Tibial nerve (tissue), 4 donors: ENCODE measurements around the gene MGMT. TPM values are rescaled to one million over a fixed set of nuclear protein-coding genes. Genes with fewer than 3 reads are reported as not detected.

ENCODE experiments used
- DNase-seq, 2 donors: peaks; one replicate each; pipeline ENCODE4 v3.0.0-alpha.2; 2019; ENCODE audit warnings: low spot score in 2 of 2
- H3K27ac ChIP-seq, 4 donors: fragments of 200-600 bp; sonication (generic) in 3 of 4; one replicate each; pipeline ENCODE4 v1.5.1; 2017 to 2019; ENCODE audit warnings: mild to moderate bottlenecking in 1 of 4
- H3K27me3 ChIP-seq, 2 donors: fragments of 200-600 bp; sonication (generic) in 1 of 2; one replicate each; pipeline versions ENCODE4 v1.5.1 to v1.6.0; 2017 to 2019
- H3K36me3 ChIP-seq, 3 donors: fragments of 200-600 bp; sonication (generic); one replicate each; pipeline ENCODE4 v1.5.1; 2018 to 2019
- H3K4me1 ChIP-seq, 4 donors: fragments of 200-600 bp; sonication (generic) in 3 of 4; one replicate each; pipeline ENCODE4 v1.5.1; 2017 to 2019
- H3K4me3 ChIP-seq, 4 donors: fragments of 200-600 bp; sonication (generic) in 3 of 4; one replicate each; pipeline ENCODE4 v1.5.1; 2017 to 2019; ENCODE audit warnings: mild to moderate bottlenecking in 1 of 4, moderate library complexity in 1 of 4
- H3K9me3 ChIP-seq, 4 donors: fragments of 200-600 bp; sonication (generic) in 3 of 4; one replicate each; pipeline ENCODE4 v1.5.1; 2017 to 2019
- EP300 ChIP-seq, 2 donors: sonication (generic); formaldehyde crosslinking; IDR thresholded peaks; one replicate each; pipeline ENCODE4 v1.6.1; 2017; ENCODE audit warnings: antibody characterized with exemption in 2 of 2, mild to moderate bottlenecking in 1 of 2
- POLR2A ChIP-seq, 2 donors: fragments of 450-650 bp; IDR thresholded peaks; one replicate each; pipeline ENCODE4 v1.6.1; 2017; ENCODE audit warnings: antibody characterized with exemption in 2 of 2, mild to moderate bottlenecking in 2 of 2, moderate library complexity in 2 of 2
- WGBS, 2 donors: methylation state at CpG; one replicate each; pipeline ENCODE4 v1.1.5; 2018; 5-methylcytosine and 5-hydroxymethylcytosine counted together
- total RNA-seq, 4 donors: library from RNA; depleted of rRNA; stranded (reverse); fragments of >200 nt; gene quantifications; one replicate each; pipeline ENCODE4 v1.1.0, GENCODE V29; 2016
- TF ChIP-seq, protein P1 (sequence below), 5 experiments: fragments of 200-600 bp in 3 of 5; fragments of 450-650 bp in 2 of 5; sonication (generic) in 3 of 5; IDR thresholded peaks; one replicate each; pipeline ENCODE4 v1.5.1; 2016 to 2019; ENCODE audit warnings: antibody characterized with exemption in 5 of 5, mild to moderate bottlenecking in 3 of 5, moderate library complexity in 2 of 5

MGMT gene
- total RNA-seq, 4 donors from 2014 or later: 26.1 to 39.1 (median 33.7) TPM

DNA sequence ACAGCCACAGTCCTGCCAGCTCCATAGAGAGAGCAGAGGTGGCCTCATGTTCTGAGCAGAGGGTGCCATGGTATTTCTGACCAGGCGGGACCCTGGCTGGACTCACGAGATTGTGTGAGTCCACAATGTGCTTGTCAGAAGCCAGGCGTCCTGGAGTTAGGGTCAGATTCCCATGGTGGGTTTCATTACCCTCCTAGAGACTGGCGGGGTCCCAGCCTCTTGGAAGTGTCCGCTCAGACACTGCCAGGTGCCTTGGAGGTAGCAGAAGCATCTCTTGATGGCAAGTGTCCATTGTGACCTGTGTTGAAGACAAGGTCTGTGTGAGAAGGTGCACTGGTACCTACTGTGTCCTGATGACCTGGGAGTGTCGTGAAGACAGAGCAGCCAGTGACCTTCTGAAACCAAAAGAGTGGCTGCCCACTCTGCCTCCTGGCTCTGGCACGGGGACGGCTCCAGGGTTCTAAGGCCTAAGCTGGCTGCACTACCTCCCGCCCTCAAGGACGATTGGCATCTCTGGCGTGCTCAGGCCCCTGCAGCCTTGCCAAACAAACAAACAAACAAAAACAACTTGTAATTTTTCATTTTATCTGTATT, 56.8 kb downstream of the MGMT start:
- DNase-seq: no peak
- no peaks in the 10 kb centered on the region for H3K27me3 ChIP-seq
- H3K27ac ChIP-seq: no peak overlapping the region
- 83% methylated on average over 11 of the region's 11 CpGs for whole genome bisulfite sequencing, 2 donors
- peaks cover 0 to 4% (median 0%) of the 10 kb centered on the region in 4 donors for H3K9me3 ChIP-seq
- H3K4me1 ChIP-seq: peaks cover 0 to 12% (median 0%) of the 10 kb centered on the region in 4 donors
- TF ChIP-seq, protein P1, sequence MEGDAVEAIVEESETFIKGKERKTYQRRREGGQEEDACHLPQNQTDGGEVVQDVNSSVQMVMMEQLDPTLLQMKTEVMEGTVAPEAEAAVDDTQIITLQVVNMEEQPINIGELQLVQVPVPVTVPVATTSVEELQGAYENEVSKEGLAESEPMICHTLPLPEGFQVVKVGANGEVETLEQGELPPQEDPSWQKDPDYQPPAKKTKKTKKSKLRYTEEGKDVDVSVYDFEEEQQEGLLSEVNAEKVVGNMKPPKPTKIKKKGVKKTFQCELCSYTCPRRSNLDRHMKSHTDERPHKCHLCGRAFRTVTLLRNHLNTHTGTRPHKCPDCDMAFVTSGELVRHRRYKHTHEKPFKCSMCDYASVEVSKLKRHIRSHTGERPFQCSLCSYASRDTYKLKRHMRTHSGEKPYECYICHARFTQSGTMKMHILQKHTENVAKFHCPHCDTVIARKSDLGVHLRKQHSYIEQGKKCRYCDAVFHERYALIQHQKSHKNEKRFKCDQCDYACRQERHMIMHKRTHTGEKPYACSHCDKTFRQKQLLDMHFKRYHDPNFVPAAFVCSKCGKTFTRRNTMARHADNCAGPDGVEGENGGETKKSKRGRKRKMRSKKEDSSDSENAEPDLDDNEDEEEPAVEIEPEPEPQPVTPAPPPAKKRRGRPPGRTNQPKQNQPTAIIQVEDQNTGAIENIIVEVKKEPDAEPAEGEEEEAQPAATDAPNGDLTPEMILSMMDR (IDR thresholded peaks at IDR 0.05): no peak
- no peak for TF ChIP-seq EP300 (IDR thresholded peaks at IDR 0.05)
- H3K36me3 ChIP-seq: peaks cover 0 to 27% (median 5%) of the 10 kb centered on the region in 3 donors
- no peak overlapping the region for H3K4me3 ChIP-seq

- WGBS, 2 donors: 64 to 65% methylated on average over 3 of the region's 3 CpGs
Observed at GRCh38 chr10:129524936-129525335, 57.9 kb downstream of the MGMT start.

DNA sequence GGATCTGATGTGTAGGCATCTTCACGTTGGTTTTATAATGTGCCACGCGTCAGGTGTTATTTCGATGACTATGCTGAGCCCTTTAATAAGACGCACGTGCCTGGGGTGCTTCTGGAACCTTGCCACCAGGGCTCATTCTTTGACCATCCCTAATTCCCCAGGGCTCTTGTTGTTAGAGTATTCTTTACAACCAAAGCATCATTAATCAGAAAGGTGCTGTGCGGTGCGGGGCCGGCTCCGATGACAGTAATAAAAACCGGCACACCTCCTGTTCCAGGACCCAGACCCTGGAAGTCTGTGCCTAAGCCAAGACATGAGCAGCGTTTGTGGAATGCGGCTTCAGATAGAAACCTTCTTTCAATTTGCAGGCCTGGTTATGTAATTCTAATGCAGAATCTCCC, 58.4 kb downstream of the MGMT start:
- TF ChIP-seq POLR2A (IDR thresholded peaks at IDR 0.05): no peak
- no peak for TF ChIP-seq EP300 (IDR thresholded peaks at IDR 0.05)
- TF ChIP-seq, protein P1 (IDR thresholded peaks at IDR 0.05): no peak
- no peak overlapping the region for H3K4me3 ChIP-seq
- H3K4me1 ChIP-seq: peaks cover 0 to 12% (median 0%) of the 10 kb centered on the region in 4 donors
- peaks cover 0 to 21% (median 5%) of the 10 kb centered on the region in 3 donors for H3K36me3 ChIP-seq
- WGBS, 2 donors: 37 to 49% methylated on average over 13 of the region's 13 CpGs
- no peak overlapping the region for H3K27ac ChIP-seq
- no peak for DNase-seq
- H3K27me3 ChIP-seq: no peaks in the 10 kb centered on the region
- H3K9me3 ChIP-seq: peaks cover 0 to 4% (median 0%) of the 10 kb centered on the region in 4 donors

More at GRCh38 chr10:129524936-129525335, 57.9 kb downstream of the MGMT start:
- Histone ChIP-seq H3K4me3 (no peak overlapping the region), H3K27ac (no peak overlapping the region), H3K4me1 (peaks cover 0 to 12% (median 0%) of the 10 kb centered on the region in 4 donors), H3K9me3 (peaks cover 0 to 4% (median 0%) of the 10 kb centered on the region in 4 donors), H3K27me3 (no peaks in the 10 kb centered on the region), H3K36me3 (peaks cover 0 to 22% (median 5%) of the 10 kb centered on the region in 3 donors)
- TF ChIP-seq, protein P1 (IDR thresholded peaks at IDR 0.05): no peak
- TF ChIP-seq POLR2A (IDR thresholded peaks at IDR 0.05): no peak
- TF ChIP-seq EP300 (IDR thresholded peaks at IDR 0.05): no peak
- DNase-seq: no peak

- peaks cover 0 to 15% (median 0%) of the 10 kb centered on the region in 4 donors for H3K4me1 ChIP-seq
- H3K27ac ChIP-seq: no peak overlapping the region
- peaks cover 0 to 4% (median 0%) of the 10 kb centered on the region in 4 donors for H3K9me3 ChIP-seq
- H3K36me3 ChIP-seq: peaks cover 0 to 16% (median 5%) of the 10 kb centered on the region in 3 donors
- H3K27me3 ChIP-seq: no peaks in the 10 kb centered on the region
- TF ChIP-seq POLR2A (IDR thresholded peaks at IDR 0.05) (no peak), EP300 (IDR thresholded peaks at IDR 0.05) (no peak)
- TF ChIP-seq, protein P1 (IDR thresholded peaks at IDR 0.05): no peak
- no peak overlapping the region for H3K4me3 ChIP-seq
- 91 to 97% methylated on average over 12 of the region's 12 CpGs for WGBS, 2 donors
- DNase-seq: no peak
Observed at GRCh38 chr10:129526943-129527342, 59.9 kb downstream of the MGMT start.

DNA sequence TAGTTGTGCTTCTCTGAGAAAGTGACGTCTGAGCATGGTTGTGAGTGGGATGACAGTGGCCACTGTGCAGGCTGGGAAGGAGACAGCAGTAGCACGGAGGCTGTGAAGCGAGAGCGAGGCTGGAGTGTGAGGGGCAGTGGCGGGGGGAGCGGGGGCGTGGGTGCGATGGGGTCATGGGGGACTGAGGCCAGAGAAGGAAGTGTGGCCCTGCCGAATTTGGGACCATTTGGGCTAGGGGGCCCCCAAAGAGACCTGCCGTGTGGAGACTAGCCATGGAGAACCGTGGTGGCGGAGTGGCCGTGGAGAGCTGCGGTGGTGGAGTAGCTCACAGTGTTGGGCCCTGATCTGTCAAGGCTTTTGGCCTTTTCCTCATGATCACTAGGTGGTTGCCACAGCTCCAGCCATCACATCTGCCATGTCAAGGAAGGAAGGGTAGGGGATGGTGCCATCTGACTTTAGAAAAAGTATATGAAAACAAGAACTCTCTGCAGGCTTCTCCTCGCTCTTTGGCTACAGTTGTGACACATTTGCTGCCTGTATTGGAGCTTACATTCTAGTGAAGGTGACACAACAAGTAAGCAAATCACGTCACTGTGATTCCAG, 61.4 kb downstream of the MGMT start:
- TF ChIP-seq, protein P1 (IDR thresholded peaks at IDR 0.05): no peak
- TF ChIP-seq POLR2A (IDR thresholded peaks at IDR 0.05) (no peak), EP300 (IDR thresholded peaks at IDR 0.05) (no peak)
- DNase-seq: no peak
- no peaks in the 10 kb centered on the region for H3K27me3 ChIP-seq
- 89 to 91% methylated on average over 16 of the region's 16 CpGs for WGBS, 2 donors
- H3K4me3 ChIP-seq: no peak overlapping the region
- H3K27ac ChIP-seq: no peak overlapping the region
- H3K9me3 ChIP-seq: peaks cover 0 to 4% (median 0%) of the 10 kb centered on the region in 4 donors
- H3K36me3 ChIP-seq: peaks cover 0 to 16% (median 5%) of the 10 kb centered on the region in 3 donors
- peaks cover 0 to 23% (median 0%) of the 10 kb centered on the region in 4 donors for H3K4me1 ChIP-seq
